Measurements from ENCODE around the gene TNFSF13. TPM values are rescaled to one million over a fixed set of nuclear protein-coding genes. Genes with fewer than 3 reads are reported as not detected.

Gene TNFSF13
- total RNA-seq, 2 donors from 2014 or later, result 4.6 to 6.0 TPM

DNA sequence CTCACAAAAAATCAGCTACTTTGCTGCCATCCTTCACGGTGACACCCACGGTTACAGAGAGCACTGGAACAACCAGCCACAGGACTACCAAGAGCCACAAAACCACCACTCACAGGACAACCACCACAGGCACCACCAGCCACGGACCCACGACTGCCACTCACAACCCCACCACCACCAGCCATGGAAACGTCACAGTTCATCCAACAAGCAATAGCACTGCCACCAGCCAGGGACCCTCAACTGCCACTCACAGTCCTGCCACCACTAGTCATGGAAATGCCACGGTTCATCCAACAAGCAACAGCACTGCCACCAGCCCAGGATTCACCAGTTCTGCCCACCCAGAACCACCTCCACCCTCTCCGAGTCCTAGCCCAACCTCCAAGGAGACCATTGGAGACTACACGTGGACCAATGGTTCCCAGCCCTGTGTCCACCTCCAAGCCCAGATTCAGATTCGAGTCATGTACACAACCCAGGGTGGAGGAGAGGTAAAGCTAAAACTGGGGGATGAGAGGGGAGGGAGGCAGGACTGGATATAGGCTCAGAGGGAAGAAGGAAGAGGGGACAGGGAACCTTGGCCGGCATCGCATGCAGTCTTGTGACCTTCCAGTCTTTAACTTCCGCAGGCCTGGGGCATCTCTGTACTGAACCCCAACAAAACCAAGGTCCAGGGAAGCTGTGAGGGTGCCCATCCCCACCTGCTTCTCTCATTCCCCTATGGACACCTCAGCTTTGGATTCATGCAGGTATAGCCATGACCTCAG is 21.5 kb downstream of the TNFSF13 start:
- peak overlapping the region; percentile 88 to 100 for H3K27ac Mint-ChIP-seq
- peaks cover 49 to 73% of the 10 kb centered on the region in 2 donors for H3K36me3 Mint-ChIP-seq
- DNase-seq (ENCODE audit: low spot score in 2 of 2) (peak in 1 of 2 donors; percentile 76), ATAC-seq (peak; percentile 0 to 11)
- H3K9me3 Mint-ChIP-seq, result no peaks in the 10 kb centered on the region

DNA sequence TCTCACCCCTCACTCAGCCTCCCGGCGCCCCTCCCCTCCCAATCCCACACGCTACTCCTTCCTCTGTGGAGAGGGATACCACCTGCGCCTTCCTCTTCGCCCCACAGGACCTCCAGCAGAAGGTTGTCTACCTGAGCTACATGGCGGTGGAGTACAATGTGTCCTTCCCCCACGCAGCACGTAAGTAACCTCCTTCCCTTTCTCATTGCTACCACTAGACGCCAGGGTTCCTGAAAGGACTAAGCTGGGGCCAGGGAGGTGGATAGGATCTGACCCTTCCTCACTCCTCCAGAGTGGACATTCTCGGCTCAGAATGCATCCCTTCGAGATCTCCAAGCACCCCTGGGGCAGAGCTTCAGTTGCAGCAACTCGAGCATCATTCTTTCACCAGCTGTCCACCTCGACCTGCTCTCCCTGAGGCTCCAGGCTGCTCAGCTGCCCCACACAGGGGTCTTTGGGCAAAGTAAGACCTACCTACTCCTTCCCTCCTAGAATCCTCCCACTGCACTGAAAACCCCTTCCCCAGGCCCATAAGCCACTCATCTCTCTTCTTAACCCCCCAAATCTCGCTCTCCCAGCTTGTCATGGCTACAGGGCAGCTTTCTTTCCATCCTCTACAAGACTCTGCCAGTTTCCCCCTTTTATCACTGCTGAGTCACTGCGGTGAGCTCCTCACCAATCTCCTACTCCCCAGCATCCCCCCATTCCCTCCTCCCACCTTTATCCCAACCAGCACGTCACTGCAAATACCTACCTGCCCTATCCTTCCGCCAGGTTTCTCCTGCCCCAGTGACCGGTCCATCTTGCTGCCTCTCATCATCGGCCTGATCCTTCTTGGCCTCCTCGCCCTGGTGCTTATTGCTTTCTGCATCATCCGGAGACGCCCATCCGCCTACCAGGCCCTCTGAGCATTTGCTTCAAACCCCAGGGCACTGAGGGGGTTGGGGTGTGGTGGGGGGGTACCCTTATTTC is 22.3 kb downstream of the TNFSF13 start:
- peaks cover 46 to 71% of the 10 kb centered on the region in 2 donors for H3K36me3 Mint-ChIP-seq
- H3K27ac Mint-ChIP-seq, result peak overlapping the region; percentile 88 to 100
- ATAC-seq, result no peak
- H3K9me3 Mint-ChIP-seq, result no peaks in the 10 kb centered on the region
- DNase-seq (ENCODE audit: low spot score in 2 of 2), result no peak

DNA sequence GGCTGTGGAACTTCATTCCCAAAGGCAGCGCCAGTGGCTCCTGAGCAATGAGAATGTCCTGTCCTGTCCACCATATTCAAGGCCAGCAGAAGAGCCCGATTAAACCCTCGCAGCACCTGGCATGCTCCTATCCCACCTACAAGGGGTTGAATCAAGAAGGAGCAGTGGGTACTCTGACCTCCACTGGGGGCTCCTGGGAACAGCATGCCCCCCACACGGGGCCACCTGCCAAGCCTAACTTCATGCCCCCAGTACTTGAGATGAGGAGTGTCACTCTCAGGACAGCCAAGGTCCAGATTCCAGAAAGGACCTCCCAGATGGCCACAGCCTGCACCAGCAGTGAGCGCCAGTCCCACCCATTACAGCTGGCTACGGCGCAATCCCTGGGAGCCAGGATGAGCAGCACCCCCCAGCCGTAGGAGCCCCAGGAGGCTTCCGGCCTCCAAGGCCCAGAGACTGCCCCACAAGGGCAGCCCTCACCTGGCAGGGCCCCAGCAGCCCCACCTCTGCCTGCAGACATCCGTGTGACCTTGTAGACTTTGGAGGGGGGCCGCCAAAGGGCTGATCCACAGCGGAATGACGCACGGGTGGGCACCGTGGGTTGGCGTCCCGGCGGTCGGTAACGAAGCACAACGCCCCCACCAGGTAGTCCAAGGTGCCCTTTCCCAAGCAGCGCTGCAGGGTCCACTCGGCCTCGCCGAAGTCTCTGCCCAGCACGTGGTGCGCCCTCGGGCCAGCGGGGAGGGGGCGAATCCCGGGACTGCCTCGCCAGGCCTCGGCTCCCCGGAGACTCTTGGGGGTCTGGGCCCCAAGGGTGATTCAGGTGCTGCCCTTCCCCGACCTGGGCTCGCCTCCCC is 24.1 kb downstream of the TNFSF13 start:
- H3K27ac Mint-ChIP-seq, result peak overlapping the region; percentile 91 to 98
- H3K9me3 Mint-ChIP-seq, result no peaks in the 10 kb centered on the region
- DNase-seq (ENCODE audit: low spot score in 2 of 2) (no peak), ATAC-seq (no peak)
- H3K36me3 Mint-ChIP-seq, result peaks cover 33 to 55% of the 10 kb centered on the region in 2 donors

DNA sequence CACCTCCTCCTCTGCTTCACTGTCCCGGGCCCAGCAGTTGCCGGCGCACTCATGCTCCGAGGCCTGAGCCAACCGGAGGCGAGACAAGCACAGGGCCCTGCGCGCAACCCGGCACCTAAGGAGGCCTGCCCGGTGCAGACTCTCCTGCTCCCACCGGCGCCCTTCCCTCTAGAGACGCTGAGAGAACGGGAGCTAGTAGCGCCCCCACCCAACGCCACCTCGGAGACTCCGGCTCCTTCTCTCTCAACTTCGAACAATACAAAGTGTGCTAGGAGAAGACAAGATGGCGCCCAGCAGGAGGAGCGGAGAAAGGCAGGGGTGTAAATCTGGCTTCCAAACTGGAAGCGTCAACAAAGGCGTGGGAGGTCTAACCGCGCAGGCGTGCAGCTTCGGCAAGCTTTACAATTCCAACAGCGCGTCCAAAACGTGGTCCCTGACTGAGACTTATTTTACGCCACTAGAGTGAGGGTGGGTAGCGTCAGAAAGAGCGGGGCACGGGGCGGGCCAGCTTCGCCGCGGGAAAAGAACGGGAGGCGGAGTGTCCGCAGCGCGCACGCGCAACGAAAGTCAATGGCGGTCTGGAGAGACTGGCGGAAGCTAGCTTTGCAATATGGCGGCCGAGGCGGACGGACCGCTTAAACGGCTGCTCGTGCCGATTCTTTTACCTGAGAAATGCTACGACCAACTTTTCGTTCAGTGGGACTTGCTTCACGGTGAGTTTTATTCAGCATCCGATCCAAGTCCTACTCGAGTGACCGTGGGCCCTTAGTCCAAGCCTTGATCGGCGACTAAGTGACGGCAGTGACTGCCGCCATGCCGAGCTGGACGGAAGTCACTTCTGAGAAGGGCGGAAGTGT is 24.9 kb downstream of the TNFSF13 start, which contains the start of gene MPDU1:
Gene MPDU1 (plus strand): TSS at position 600 of the 857 bp plus-strand sequence. CDS start 11 bp downstream, at position 611.
- Mint-ChIP-seq H3K36me3 (peaks cover 30 to 48% of the 10 kb centered on the region in 2 donors), H3K9me3 (no peaks in the 10 kb centered on the region), H3K27ac (peak within 1 kb of the TSS; percentile 91 to 98)
- peak; percentile 93 to 97 for DNase-seq (ENCODE audit: low spot score in 2 of 2)
- ATAC-seq, result peak; percentile 61 to 74

DNA sequence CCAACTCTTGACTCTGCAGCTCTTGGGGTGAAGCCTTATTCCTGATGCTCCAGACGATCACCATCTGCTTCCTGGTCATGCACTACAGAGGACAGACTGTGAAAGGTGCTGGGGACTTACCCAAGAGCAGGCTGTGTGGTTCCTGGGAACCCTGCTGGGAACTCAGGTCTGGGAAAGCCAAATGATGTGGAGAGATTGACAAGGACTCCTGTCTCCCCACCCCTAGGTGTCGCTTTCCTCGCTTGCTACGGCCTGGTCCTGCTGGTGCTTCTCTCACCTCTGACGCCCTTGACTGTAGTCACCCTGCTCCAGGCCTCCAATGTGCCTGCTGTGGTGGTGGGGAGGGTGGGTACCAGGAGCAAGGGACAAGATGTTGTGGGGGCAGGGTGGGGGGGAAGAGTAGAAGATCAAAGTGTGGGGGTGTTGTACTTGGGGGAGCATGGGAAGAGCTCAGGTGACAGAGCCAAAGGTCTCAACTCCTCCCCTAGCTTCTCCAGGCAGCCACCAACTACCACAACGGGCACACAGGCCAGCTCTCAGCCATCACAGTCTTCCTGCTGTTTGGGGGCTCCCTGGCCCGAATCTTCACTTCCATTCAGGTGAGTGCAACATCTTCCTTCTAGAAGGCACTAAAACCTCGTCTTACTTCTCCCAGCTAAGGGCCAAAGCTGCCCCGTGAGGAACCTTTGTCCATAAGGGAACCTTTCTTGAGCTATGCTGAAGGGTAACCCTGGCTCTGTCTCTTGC is 28.3 kb downstream of the TNFSF13 start:
- Mint-ChIP-seq H3K36me3 (peaks cover 28 to 30% of the 10 kb centered on the region in 2 donors), H3K9me3 (no peaks in the 10 kb centered on the region), H3K27ac (peak overlapping the region; percentile 36 to 44)
- DNase-seq (ENCODE audit: low spot score in 2 of 2), result no peak
- no peak for ATAC-seq

DNA sequence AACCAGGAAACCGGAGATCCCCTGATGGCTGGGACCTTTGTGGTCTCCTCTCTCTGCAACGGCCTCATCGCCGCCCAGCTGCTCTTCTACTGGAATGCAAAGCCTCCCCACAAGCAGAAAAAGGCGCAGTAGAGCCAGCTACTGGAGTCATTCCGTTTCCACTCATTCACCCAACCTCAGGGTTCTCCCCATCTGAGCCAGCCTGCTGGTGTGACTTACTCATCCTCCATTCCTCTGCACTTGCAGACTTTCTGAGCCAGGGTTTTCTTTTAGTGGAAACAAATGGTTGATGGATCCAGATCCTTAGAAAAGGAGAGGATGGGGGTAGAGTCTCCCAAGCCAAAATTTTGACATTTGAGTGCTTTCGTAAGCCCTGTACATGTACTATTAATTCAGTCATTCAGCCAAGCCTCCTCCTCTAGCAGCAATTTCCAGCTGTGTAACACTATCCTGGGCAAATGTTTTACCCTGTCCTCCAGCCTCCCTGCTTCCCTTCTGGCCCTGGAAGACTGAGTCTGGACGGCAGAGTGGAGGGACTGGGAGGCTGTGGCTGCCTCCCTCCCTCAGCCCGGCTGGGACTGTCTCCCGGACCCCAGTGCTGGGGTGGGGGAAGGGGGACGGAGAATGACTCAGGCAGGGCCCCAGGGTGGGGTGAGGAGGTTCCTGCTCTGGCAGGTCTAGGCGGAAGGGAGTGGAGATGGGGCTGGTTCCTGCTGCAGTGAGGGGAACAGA is 29.0 kb downstream of the TNFSF13 start:
- DNase-seq (ENCODE audit: low spot score in 2 of 2), result no peak
- peaks cover 22 to 24% of the 10 kb centered on the region in 2 donors for H3K36me3 Mint-ChIP-seq
- peak overlapping the region; percentile 36 to 44 for H3K27ac Mint-ChIP-seq

DNA sequence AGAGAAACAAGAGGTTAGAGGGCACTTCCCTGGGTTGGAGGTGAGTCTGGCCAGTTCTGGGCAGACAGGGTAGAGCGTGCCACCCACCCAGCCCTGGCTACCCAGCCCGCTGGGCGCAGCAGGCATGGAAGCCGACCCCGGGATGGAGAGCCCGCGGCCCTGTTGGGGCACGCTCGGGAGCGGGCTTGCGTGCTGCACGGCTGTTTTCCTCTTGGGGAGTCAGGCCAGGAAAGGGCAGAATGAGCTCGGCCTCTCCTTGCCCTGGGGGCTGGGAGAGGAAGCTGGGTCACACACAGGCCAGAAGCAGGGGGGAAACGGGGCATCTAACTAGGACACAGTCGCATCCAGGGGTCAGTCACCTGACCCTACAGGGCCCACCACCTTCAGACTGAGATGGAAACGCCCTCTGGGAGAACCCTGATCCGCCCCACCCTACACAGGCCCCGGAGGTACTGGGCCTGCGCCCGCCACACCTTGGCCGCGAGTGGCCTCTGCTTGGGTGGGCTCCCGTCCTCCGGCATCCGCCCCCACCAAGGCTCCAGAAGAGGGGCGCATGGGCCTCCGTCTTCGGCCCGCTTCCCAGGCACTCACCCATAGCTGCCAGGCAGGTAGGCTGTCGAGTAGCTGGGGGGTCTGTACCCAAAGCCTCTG is 30.1 kb downstream of the TNFSF13 start:
- peaks cover 20 to 22% of the 10 kb centered on the region in 2 donors for H3K36me3 Mint-ChIP-seq
- H3K9me3 Mint-ChIP-seq, result no peaks in the 10 kb centered on the region
- peak overlapping the region in 1 of 2 donors; percentile 44 for H3K27ac Mint-ChIP-seq
- no peak for DNase-seq (ENCODE audit: low spot score in 2 of 2)
- ATAC-seq, result peak in 1 of 2 donors; percentile 1

More for the DNA sequence above, 29.0 kb downstream of the TNFSF13 start:
- no peak for ATAC-seq
- H3K9me3 Mint-ChIP-seq, result no peaks in the 10 kb centered on the region

DNA sequence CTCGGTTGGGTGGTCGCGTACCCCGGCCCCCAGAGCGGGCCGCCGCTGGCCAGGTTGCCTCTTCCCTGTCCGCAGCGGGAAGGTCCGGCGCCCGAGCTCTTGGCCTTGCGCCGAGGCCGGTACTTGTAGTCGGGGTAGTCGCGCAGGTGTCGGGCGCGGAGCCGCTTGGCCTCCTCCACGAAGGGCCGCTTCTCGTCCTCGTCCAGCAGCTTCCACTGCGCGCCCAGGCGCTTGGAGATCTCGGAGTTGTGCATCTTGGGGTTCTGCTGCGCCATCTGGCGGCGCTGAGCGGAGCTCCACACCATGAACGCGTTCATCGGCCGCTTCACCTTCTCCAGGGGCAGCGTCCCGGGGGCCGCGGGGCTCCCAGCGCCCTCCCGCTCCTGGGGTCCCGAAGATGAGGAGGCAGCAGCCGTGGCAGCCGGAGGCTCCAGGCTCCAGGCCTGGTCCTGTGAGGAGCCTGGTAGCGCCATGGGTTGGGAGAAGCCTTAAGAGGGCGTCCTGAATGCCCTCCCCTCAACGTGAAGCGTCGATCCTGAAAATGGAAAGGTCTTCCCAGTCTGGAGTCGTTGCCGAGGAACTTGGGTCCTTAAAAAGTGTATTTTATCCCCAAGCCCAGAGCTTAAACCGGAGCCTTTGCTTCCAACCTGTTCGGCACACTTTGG is 30.8 kb downstream of the TNFSF13 start:
- peak; percentile 55 to 82 for ATAC-seq
- no peaks in the 10 kb centered on the region for H3K9me3 Mint-ChIP-seq

DNA sequence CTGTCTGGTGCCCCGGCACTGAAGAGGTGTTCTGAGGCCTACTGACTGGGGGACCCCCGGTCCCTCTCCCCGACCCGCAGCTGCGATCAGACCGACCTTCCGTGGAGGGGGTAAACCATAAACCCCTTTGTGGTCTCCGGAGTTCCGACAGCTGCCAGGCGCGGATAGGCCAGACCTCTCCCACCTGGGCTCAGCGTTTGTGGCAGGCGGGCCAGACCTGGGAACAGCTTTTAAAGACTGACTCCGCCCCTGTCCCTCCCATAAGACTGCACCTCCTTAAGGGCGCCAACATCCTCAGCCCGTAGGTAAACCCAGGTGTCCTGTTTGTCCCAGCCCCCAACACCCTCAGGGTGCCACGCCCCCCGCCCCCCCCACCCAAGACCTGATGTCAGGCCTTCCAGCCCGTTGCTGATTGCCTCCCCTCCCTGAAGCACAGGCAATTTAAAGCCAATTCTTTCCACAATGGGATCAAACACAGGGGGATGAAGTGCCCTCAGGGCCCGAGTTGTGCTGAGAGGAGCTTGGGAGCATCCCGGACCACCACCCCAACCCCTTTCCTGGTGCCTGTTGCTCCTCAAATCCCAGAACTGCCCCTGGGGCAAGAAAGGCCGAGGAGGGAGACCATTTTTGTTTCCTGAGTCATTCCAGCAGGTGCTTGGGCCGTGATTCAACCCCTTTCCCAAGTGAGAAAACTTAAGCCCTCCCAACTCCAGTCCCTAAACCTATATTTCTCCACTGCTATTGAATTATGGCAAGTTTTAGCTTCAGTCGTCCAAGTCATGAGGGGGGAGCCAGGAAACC is 31.5 kb downstream of the TNFSF13 start, which contains the start of gene SOX15:
Gene SOX15 (minus strand): TSS at position 204 of the 801 bp plus-strand sequence. CDS start 418 bp downstream, outside the sequence.
- no peak for ATAC-seq
- Mint-ChIP-seq H3K27ac (peak within 1 kb of the TSS in 1 of 2 donors; percentile 32), H3K9me3 (no peaks in the 10 kb centered on the region), H3K36me3 (peaks cover 6 to 17% of the 10 kb centered on the region in 2 donors)
- no peak for DNase-seq (ENCODE audit: low spot score in 2 of 2)

More for the DNA sequence above, 30.8 kb downstream of the TNFSF13 start:
- DNase-seq (ENCODE audit: low spot score in 2 of 2), result peak; percentile 71 to 72
- Mint-ChIP-seq H3K27ac (no peak overlapping the region), H3K36me3 (peaks cover 14 to 22% of the 10 kb centered on the region in 2 donors)

DNA sequence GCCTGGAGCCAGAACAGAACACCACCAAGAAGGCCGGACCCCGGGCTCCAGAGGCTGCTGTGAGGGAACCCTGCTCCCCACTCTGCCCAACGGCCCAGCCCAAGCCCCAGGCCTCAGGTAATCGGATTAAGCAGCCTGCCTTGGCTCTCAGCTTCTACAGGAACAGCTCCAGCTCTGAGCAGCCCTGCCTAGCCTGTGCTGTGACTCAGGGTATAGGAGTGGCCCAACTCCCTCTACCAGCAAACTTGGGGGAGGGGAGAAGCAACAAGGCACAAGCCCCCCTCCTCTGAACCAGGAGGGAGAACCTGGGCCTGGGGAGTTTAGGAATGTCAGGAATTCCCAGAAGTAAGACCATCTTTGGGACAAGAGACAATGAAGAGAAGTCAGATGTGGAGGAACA is 32.2 kb downstream of the TNFSF13 start:
- peak overlapping the region in 1 of 2 donors; percentile 32 for H3K27ac Mint-ChIP-seq

DNA sequence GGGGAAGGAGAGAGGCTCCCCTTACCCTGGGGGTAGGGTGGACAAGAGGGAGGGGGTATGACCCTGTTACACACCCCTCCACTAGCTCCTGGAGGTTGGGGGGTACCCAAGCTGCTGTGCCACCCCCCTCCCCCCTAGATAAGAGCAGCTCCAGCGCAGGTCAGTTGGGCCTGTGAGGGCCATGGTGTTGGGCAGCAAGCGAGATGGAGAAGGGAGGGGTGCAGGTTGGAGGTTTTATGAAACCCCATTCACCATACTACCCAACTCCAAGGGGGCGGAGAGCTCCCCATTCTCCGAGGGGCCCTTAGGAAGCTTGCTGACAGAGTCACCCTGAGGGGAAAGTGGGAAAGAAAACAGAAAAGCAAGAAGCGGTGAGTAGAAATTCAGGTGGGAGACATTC is 33.0 kb downstream of the TNFSF13 start:
- Mint-ChIP-seq H3K27ac (peak overlapping the region; percentile 31 to 72), H3K36me3 (peaks cover 0 to 10% of the 10 kb centered on the region in 2 donors), H3K9me3 (no peaks in the 10 kb centered on the region)
- DNase-seq (ENCODE audit: low spot score in 2 of 2), result no peak
- ATAC-seq, result no peak

More for the DNA sequence above, 32.2 kb downstream of the TNFSF13 start:
- DNase-seq (ENCODE audit: low spot score in 2 of 2) (no peak), ATAC-seq (peak in 1 of 2 donors; percentile 19)
- H3K9me3 Mint-ChIP-seq, result no peaks in the 10 kb centered on the region
- peaks cover 2 to 12% of the 10 kb centered on the region in 2 donors for H3K36me3 Mint-ChIP-seq

DNA sequence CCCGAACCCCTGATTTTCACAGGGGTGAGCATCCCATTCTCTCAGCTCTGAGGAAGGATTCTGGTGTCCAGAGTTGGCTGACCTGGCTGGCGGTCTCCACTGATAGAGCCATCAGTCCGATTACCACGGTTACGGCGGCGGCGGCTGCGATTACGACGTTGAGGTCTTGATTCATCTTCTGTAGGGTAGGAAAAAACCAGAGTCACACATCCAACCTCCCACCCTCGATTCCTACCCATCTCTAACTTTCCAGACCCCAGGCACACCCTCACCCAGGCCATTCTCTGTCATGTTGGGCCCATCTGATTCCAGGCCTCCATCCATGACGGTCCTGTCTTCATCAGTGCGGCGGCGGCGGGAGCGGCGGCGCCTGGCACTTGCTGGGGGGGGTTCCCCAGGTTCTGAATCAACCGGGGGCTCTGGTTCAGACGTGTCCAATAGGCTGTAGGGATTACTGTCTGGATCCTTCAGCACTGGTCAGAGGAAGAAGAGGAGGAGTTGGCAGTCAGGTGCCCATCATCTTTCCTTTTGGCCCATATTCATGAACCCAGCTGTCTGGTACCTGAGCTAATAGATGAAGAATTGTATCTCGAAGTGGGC is 34.0 kb downstream of the TNFSF13 start:
- ATAC-seq (no peak), DNase-seq (ENCODE audit: low spot score in 2 of 2) (no peak)
- Mint-ChIP-seq H3K27ac (peak overlapping the region in 1 of 2 donors; percentile 25), H3K36me3 (peaks cover 0 to 15% of the 10 kb centered on the region in 2 donors), H3K9me3 (no peaks in the 10 kb centered on the region)
